ENCODE data around the gene OTULIN. TPM values are rescaled to one million over a fixed set of nuclear protein-coding genes. Genes with fewer than 3 reads are reported as not detected.

OTULIN gene
- total RNA-seq, 2 experiments from 2014 or later: 28.7 to 45.6 TPM

GRCh38 chr5:14716755-14717752 lies 52.5 kb downstream of the OTULIN start:
- H3K4me2 ChIP-seq (ENCODE audit: low read length): no peak overlapping the region
- no peak overlapping the region for H3K27ac ChIP-seq (ENCODE audit: low read depth, low read length, poor library complexity, severe bottlenecking)
- no peaks in the 10 kb centered on the region for H3K9me3 ChIP-seq (ENCODE audit: low read length)
- no peak for DNase-seq (ENCODE audit: low spot score)
- H2AFZ ChIP-seq (ENCODE audit: low read length): no peak overlapping the region
- BruUV-seq (replicated peaks): no TSS peak
- H3K36me3 ChIP-seq (ENCODE audit: insufficient read depth, low read length): peaks cover 51% of the 10 kb centered on the region
- H3K4me1 ChIP-seq (ENCODE audit: insufficient read depth, low read length, poor library complexity, severe bottlenecking): no peaks in the 10 kb centered on the region
- ChIA-PET POLR2A (no interaction called here), CTCF (ENCODE audit: unreplicated experiment) (no interaction called here)
- H3K9me2 ChIP-seq (ENCODE audit: insufficient read depth, low read length): no peaks in the 10 kb centered on the region
- no peak overlapping the region for H3K4me3 ChIP-seq (ENCODE audit: low read depth, low read length, poor library complexity, severe bottlenecking)
- TF ChIP-seq, protein P1, sequence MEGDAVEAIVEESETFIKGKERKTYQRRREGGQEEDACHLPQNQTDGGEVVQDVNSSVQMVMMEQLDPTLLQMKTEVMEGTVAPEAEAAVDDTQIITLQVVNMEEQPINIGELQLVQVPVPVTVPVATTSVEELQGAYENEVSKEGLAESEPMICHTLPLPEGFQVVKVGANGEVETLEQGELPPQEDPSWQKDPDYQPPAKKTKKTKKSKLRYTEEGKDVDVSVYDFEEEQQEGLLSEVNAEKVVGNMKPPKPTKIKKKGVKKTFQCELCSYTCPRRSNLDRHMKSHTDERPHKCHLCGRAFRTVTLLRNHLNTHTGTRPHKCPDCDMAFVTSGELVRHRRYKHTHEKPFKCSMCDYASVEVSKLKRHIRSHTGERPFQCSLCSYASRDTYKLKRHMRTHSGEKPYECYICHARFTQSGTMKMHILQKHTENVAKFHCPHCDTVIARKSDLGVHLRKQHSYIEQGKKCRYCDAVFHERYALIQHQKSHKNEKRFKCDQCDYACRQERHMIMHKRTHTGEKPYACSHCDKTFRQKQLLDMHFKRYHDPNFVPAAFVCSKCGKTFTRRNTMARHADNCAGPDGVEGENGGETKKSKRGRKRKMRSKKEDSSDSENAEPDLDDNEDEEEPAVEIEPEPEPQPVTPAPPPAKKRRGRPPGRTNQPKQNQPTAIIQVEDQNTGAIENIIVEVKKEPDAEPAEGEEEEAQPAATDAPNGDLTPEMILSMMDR (conservative IDR thresholded peaks at IDR 0.05; ENCODE audit: low read length): no peak
- TF ChIP-seq EZH2phosphoT487 (IDR thresholded peaks at IDR 0.05; ENCODE audit: borderline replicate concordance, low read depth, low read length): no peak
- H3K79me2 ChIP-seq (ENCODE audit: insufficient read depth, low read depth, low read length): no peaks in the 10 kb centered on the region
- intact Hi-C loops (cut with micrococcal nuclease; ENCODE audit: unreplicated experiment): no loop called here
- no peaks in the 10 kb centered on the region for H4K20me1 ChIP-seq (ENCODE audit: insufficient read depth, low read length)

DNA sequence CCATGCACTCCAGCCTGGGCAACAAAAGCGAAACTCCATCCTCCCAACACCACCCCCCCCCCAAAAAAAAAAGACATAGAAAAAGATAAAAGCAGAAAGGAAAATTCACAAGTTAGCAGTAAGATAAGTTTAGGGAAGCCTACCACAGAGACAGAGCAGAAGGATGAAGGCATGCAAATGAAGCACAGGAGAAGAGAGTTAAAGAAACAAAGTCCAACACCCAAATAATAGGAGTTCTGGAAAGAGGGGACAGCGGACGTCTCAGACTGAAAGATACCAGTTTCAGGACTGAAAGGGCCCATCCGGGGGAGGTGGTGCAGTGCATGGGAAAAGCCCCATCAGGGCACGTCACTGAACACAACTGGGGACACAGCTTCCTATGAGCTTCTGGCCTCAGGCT lies 54.3 kb downstream of the OTULIN start:
- no peak overlapping the region for H3K4me2 ChIP-seq (ENCODE audit: low read length)
- ChIA-PET POLR2A (interaction anchor here (1.7 kb wide), 1 partner anchor 25 kb away, joined by 3 read pairs; no protein-coding TSS in a partner anchor), CTCF (ENCODE audit: unreplicated experiment) (interaction anchor here (0.6 kb wide), 1 partner anchor 2000 kb away, joined by 3 read pairs; no protein-coding TSS in a partner anchor)
- TF ChIP-seq, protein P1 (conservative IDR thresholded peaks at IDR 0.05; ENCODE audit: low read length): no peak
- TF ChIP-seq EZH2phosphoT487 (IDR thresholded peaks at IDR 0.05; ENCODE audit: borderline replicate concordance, low read depth, low read length): no peak
- no peaks in the 10 kb centered on the region for H4K20me1 ChIP-seq (ENCODE audit: insufficient read depth, low read length)
- H3K79me2 ChIP-seq (ENCODE audit: insufficient read depth, low read depth, low read length): no peaks in the 10 kb centered on the region
- H3K9me3 ChIP-seq (ENCODE audit: low read length): no peaks in the 10 kb centered on the region
- H3K36me3 ChIP-seq (ENCODE audit: insufficient read depth, low read length): peaks cover 35% of the 10 kb centered on the region
- H2AFZ ChIP-seq (ENCODE audit: low read length): no peak overlapping the region
- no peaks in the 10 kb centered on the region for H3K9me2 ChIP-seq (ENCODE audit: insufficient read depth, low read length)
- BruUV-seq (replicated peaks): no TSS peak
- intact Hi-C loops (cut with micrococcal nuclease; ENCODE audit: unreplicated experiment): no loop called here
- H3K4me1 ChIP-seq (ENCODE audit: insufficient read depth, low read length, poor library complexity, severe bottlenecking): no peaks in the 10 kb centered on the region
- H3K27ac ChIP-seq (ENCODE audit: low read depth, low read length, poor library complexity, severe bottlenecking): no peak overlapping the region
- no peak overlapping the region for H3K4me3 ChIP-seq (ENCODE audit: low read depth, low read length, poor library complexity, severe bottlenecking)
- no peak for DNase-seq (ENCODE audit: low spot score)
